SU-DHL-6 (cell line): ENCODE measurements around the gene RASAL3.

Source experiments
- CTCF ChIP-seq: fragments of 200-600 bp; sonication (generic); IDR thresholded peaks from one replicate; pipeline ENCODE4 v1.5.1; 2017; ENCODE audit warnings: antibody characterized with exemption, mild to moderate bottlenecking, low read length, moderate library complexity; ENCODE audit not compliant: insufficient read depth, poor library complexity, severe bottlenecking
- EZH2phosphoT487 ChIP-seq: fragments of 200-600 bp; sonication (generic), shearing (Covaris generic); conservative IDR thresholded peaks from 2 replicates; pipeline ENCODE4 v1.6.1; 2018; ENCODE audit warnings: mild to moderate bottlenecking, antibody characterized with exemption, low read length, moderate library complexity, mixed read lengths

GRCh38 chr19:15431396-15432017, 32.8 kb downstream of the RASAL3 start:
- TF ChIP-seq CTCF: no peak
- TF ChIP-seq EZH2phosphoT487: no peak
